ENCODE measurements around the gene MYO1G. TPM values are rescaled to one million over a fixed set of nuclear protein-coding genes. Genes with fewer than 3 reads are reported as not detected.

MYO1G gene
- total and polyA plus RNA-seq, 9 of the 15 experiments (the other 6 are each of a cell fraction or from before 2014, with no cell fraction given), result 0.03 to 0.62 (median 0.13) TPM; not detected in 1

- TF ChIP-seq ZNF407 (IDR thresholded peaks at IDR 0.05; ENCODE audit: low read depth) (peak; percentile 81), PRDM10 (IDR thresholded peaks at IDR 0.05; ENCODE audit: partially characterized antibody) (peak; percentile 85), ZNF24 (IDR thresholded peaks at IDR 0.05) (peak; percentile 10; the same call in 1 of the 2 replicates), HES1 (IDR thresholded peaks at IDR 0.05; ENCODE audit: low read depth) (no peak), PATZ1 (CRISPR knock-in tag; IDR thresholded peaks at IDR 0.05; ENCODE audit: borderline replicate concordance) (no peak), USF1 (CRISPR knock-in tag; IDR thresholded peaks at IDR 0.05) (peak; percentile 66), ZBTB43 (CRISPR knock-in tag; IDR thresholded peaks at IDR 0.05) (peak; percentile 85; the same call in 1 of the 2 replicates)
These were observed 7.6 kb upstream of the MYO1G start (continued) for GRCh38 chr7:44986218-44987053.
